GM18868 (cell line): ENCODE measurements around the gene GTF2F1.
A peak's percentile ranks its signal among the peaks of the same experiment; 100 is the strongest.
"Not testable (repeated sequence)": the region's sequence is repeated elsewhere in the genome, so short reads cannot be mapped to it uniquely, and the experiment has no call there.

ENCODE experiments used
- ATAC-seq: cut with Tn5 transposase; IDR thresholded peaks from one replicate; pipeline ENCODE4 v1.9.1; 2021; ENCODE audit warnings: mild to moderate bottlenecking, moderate library complexity; ENCODE audit not compliant: unreplicated experiment

Gene GTF2F1

GRCh38 chr19:6392221-6393073, 517 bp downstream of the GTF2F1 start:
- no peak for ATAC-seq

- ATAC-seq: no peak
Observed at GRCh38 chr19:6387372-6387771, 5.6 kb downstream of the GTF2F1 start.

- no peak for ATAC-seq
Observed at GRCh38 chr19:6384381-6384780, 8.6 kb downstream of the GTF2F1 start.

- no peak for ATAC-seq
Observed at GRCh38 chr19:6383188-6383587, 9.8 kb downstream of the GTF2F1 start.

GRCh38 chr19:6381030-6381750, 11.8 kb downstream of the GTF2F1 start:
- ATAC-seq: no peak

GRCh38 chr19:6379744-6380143, 13.2 kb downstream of the GTF2F1 start:
- ATAC-seq: no peak

- ATAC-seq: no peak
Observed at GRCh38 chr19:6378486-6378885, 14.5 kb downstream of the GTF2F1 start.

- ATAC-seq: no peak
Observed at GRCh38 chr19:6378041-6378440, 14.9 kb downstream of the GTF2F1 start.

- no peak for ATAC-seq
Observed at GRCh38 chr19:6376512-6377190, 16.3 kb downstream of the GTF2F1 start.

- ATAC-seq: no peak
Observed at GRCh38 chr19:6375411-6376010, 17.5 kb downstream of the GTF2F1 start, which contains the start of gene PSPN. PSPN (minus strand) TSS chr19:6375933; CDS start chr19:6375849, 84 bp downstream.

GRCh38 chr19:6374711-6375410, 18.1 kb downstream of the GTF2F1 start:
- ATAC-seq: no peak

- no peak for ATAC-seq
Observed at GRCh38 chr19:6374161-6374709, 18.7 kb downstream of the GTF2F1 start.

GRCh38 chr19:6373813-6374108, 19.2 kb downstream of the GTF2F1 start:
- ATAC-seq: no peak

GRCh38 chr19:6373096-6373812, 19.7 kb downstream of the GTF2F1 start:
- ATAC-seq: peak; percentile 55

- ATAC-seq: peak; percentile 78
Observed at GRCh38 chr19:6372594-6373095, 20.3 kb downstream of the GTF2F1 start, which contains the start of gene ALKBH7. ALKBH7 (plus strand) TSS chr19:6372794; CDS start chr19:6372821, 27 bp downstream.

GRCh38 chr19:6364353-6364752, 28.6 kb downstream of the GTF2F1 start:
- ATAC-seq: no peak

- no peak for ATAC-seq
Observed at GRCh38 chr19:6362351-6362801, 30.6 kb downstream of the GTF2F1 start.

- ATAC-seq: no peak
Observed at GRCh38 chr19:6362027-6362350, 31.0 kb downstream of the GTF2F1 start.

GRCh38 chr19:6360857-6361216, 32.1 kb downstream of the GTF2F1 start:
- ATAC-seq: not testable (repeated sequence)
